DND-41 (cell line): ENCODE measurements around the gene ARAP1.
A peak's percentile ranks its signal among the peaks of the same experiment; 100 is the strongest.

ENCODE experiments used
- CTCF ChIP-seq: IDR thresholded peaks from 2 replicates; pipeline ENCODE4 v1.5.1; 2012; ENCODE audit warnings: borderline replicate concordance, low read length, moderate library complexity, mild to moderate bottlenecking; ENCODE audit not compliant: poor library complexity, severe bottlenecking; ENCODE audit errors: extremely low read depth
- EZH2 ChIP-seq: IDR thresholded peaks from 3 replicates; pipeline ENCODE4 v1.6.1; 2012; ENCODE audit warnings: borderline replicate concordance, low read depth, mild to moderate bottlenecking, moderate library complexity, low read length, inconsistent platforms; ENCODE audit not compliant: severe bottlenecking

DNA sequence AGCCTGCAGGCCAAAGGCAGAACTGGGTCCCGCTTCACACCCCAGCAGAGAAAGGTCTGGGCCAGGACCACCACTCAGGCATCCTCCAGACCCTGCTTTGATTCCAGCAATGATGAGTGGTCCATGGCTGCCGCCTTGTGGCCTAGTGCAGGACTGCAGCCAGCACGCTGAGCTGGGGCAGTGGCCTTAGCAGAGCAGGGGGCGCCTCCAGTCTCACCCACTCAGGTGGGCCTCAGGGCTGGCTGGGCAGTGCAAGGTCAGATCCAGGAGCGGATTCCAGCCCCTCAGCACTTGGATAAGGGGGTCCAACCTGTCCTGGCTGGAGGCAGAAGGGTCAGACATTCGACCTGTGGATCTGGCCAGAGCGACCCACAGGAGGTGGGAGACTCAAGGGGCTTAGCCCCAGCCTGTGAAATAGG, 68.4 kb downstream of the ARAP1 start:
- TF ChIP-seq CTCF (peak; percentile 93), EZH2 (no peak)
